NCI-H2107 (cell line): Measurements from ENCODE around the gene CSNK1G3.

ENCODE experiments used
- DNase-seq: peaks from one replicate; lab custom pipeline; 2025; lab: John Stamatoyannopoulos, UW

The CSNK1G3 gene

DNA sequence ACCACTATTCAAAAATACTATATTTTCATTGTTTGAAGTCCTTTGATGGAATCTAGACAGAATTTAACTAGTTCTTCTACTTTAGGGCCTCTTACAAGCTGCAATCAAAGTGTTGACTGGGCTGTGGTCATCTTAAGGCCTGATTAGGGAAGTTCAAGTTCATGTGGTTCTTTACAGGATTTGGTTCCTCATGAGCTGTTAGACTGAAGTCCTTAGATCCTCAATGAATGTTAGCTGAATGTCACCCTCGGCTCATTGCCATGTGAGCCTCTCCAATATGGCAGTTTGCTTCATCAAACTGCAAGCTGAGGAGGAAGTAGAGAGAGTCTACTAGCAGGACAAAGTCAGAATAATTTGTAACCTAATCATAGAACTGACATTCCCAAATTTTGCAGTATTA, 135.1 kb downstream of the CSNK1G3 start:
- no peak for DNase-seq

DNA sequence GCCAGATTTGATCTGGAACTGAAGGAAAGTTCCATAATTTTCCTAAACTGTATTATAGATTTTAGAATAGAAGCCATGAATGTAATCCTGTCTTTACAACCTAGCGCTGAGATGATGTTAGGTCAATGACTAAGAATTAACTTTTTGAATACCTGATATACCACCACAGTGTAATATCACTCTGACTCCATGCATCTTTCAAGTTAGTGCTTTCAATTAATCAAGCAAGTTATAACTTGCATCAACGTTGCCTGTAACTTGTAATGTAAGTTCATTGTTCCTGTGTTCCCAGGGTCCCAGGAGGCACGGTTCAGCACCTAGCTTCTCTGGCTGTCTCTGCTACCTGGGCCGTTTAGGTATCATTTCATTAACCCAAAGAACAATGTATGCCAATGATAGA, 139.3 kb downstream of the CSNK1G3 start:
- DNase-seq: no peak

- DNase-seq: no peak
Measured at GRCh38 chr5:123659011-123659410, 147.0 kb downstream of the CSNK1G3 start.

DNA sequence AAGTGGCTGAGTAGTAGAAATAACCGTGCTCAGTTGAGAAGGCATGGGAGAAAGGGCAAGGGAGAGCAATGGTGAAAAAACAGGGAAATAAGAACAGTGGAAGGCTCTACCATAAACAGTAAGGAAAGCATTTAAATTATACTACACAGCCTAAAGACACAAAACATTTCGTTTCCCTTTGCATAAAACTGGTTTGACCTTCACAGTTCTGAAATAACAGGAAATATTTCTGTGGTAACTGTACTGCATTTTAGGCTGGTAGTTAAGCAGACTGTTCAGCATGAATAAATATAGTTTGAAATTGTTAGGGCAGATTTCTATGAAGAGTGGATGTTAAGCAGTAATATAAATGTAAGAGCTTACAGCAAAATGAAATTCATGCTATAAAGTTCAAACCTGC, 147.5 kb downstream of the CSNK1G3 start:
- no peak for DNase-seq

DNA sequence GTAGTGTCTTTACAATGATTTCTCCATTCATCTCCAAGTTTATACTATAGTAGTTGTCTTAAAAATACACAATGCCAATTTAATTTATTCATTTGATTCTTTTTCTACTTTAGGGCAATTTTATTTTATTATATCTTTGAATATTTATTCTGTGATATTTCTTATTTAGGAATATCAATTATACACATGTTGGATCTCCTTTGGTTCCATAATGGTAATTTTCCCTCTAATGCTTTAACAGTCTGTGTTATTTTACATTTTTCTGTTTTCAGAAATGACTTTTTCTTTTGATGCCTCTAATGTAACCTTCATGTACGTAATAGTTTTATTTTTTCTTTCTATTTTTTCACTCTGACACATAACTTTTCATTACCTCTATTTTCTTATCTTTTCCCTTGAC, 153.0 kb downstream of the CSNK1G3 start:
- no peak for DNase-seq

DNA sequence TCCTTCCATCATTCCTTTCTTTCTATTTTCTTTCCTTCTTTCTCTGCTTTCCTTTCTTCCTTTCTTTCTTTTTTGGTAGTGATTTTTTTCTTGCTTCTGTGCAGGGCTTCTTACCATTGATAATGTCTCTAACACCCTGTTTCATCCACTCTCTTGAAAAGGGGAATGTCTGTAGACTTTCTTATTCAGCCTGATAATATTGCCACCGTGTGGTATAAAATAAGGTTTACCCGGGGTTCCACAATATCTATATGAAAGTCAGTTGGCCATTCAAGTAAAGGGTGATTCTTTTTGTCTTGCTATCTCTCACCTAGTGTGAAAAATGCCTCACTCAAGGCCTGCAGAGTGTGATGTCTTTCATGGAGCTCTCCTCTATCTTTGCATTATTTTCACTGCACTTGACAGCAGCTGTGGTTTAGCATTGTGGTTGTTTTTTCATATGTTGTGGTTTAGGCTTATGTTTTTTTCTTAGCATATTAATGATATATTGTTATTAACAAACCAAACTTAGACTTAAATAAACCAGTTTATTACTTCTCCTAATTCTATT, 153.9 kb downstream of the CSNK1G3 start:
- DNase-seq: no peak
